A549 (cell line): ENCODE measurements around the gene PREPL. TPM values are rescaled to one million over a fixed set of nuclear protein-coding genes. Genes with fewer than 3 reads are reported as not detected.

Experiments used
- ATAC-seq, 2 experiments: fragments of 200-7000 bp in 1 of 2; fragments of >200 bp in 1 of 2; cut with Nextera tagmentation in 1 of 2; cut with Tn5 transposase in 1 of 2; 3 replicates each; pipeline versions ENCODE4 v1.8.0 to v1.9.1; 2018 to 2020; ENCODE audit warnings: mild to moderate bottlenecking in 1 of 2, moderate library complexity in 1 of 2
- CTCF ChIA-PET: fragments of 300-600 bp; sonication (Branson Sonifier 250); formaldehyde crosslinking; extraction: SDS; loops from one replicate; lab custom pipeline; 2021; ENCODE audit warnings: antibody characterized with exemption, inconsistent platforms; lab: Yijun Ruan, JAX
- POLR2A ChIA-PET: fragments of 350-600 bp; formaldehyde crosslinking; extraction: SDS; loops from one replicate; lab custom pipeline; 2021; ENCODE audit warnings: antibody characterized with exemption, inconsistent platforms; lab: Yijun Ruan, JAX
- DNase-seq, 2 experiments: peaks; one replicate each; pipeline versions ENCODE4 v3.0.0 to v3.0.0-alpha.2; 2011 to 2016; ENCODE audit warnings: low read depth in 1 of 2, low spot score in 1 of 2
- FAIRE-seq: peaks from 2 replicates; lab custom pipeline; 2011; peaks lifted over from hg19 to GRCh38; lab: Jason Lieb, UNC
- H3K27ac ChIP-seq, 2 experiments: fragments of >200 bp; sonication (Bioruptor Twin); formaldehyde crosslinking; 3 replicates each; pipeline ENCODE4 v1.5.1; 2016 to 2017
- H3K4me1 ChIP-seq: fragments of >200 bp; sonication (Bioruptor Twin); formaldehyde crosslinking; 3 replicates; pipeline ENCODE4 v1.6.1; 2016
- H3K4me2 ChIP-seq: fragments of >200 bp; sonication (Bioruptor Twin); formaldehyde crosslinking; 3 replicates; pipeline ENCODE4 v1.6.1; 2016
- H3K4me3 ChIP-seq: fragments of >200 bp; sonication (Bioruptor Twin); formaldehyde crosslinking; 3 replicates; pipeline ENCODE4 v1.5.1; 2016
- H3K9me3 ChIP-seq: fragments of >200 bp; sonication (Bioruptor Twin); formaldehyde crosslinking; 3 replicates; pipeline ENCODE4 v1.6.1; 2016
- CBX8 ChIP-seq: fragments of 200-600 bp; sonication (generic); IDR thresholded peaks from 2 replicates; pipeline ENCODE4 v1.6.1; 2016
- CEBPB ChIP-seq, 2 experiments: fragments of >200 bp in 1 of 2; sonication (Bioruptor Twin) in 1 of 2; formaldehyde crosslinking in 1 of 2; IDR thresholded peaks; 2 replicates each; pipeline ENCODE4 v1.6.1; 2012 to 2016
- FOSL2 ChIP-seq, 2 experiments: fragments of 450-650 bp in 1 of 2; fragments of >200 bp in 1 of 2; sonication (Bioruptor Twin) in 1 of 2; formaldehyde crosslinking; IDR thresholded peaks; 2 replicates each; pipeline versions ENCODE4 v1.5.0 to v1.6.1; 2016 to 2020; ENCODE audit warnings: mild to moderate bottlenecking in 1 of 2, moderate library complexity in 1 of 2
- GATA3 ChIP-seq: IDR thresholded peaks from 2 replicates; pipeline ENCODE4 v1.6.1; 2012; ENCODE audit warnings: borderline replicate concordance
- HDAC2 ChIP-seq: fragments of 200-600 bp; sonication (generic); IDR thresholded peaks from 2 replicates; pipeline ENCODE4 v1.6.1; 2016
- HOXB5 ChIP-seq: fragments of 250-450 bp; sonication (Bioruptor Pico); IDR thresholded peaks from 2 replicates; pipeline ENCODE4 v1.5.0; 2020; ENCODE audit warnings: mild to moderate bottlenecking, moderate library complexity
- JUNB ChIP-seq: fragments of >200 bp; sonication (Bioruptor Twin); formaldehyde crosslinking; IDR thresholded peaks from 2 replicates; pipeline ENCODE4 v1.6.1; 2016
- NFE2L2 ChIP-seq: fragments of 150-350 bp; conservative IDR thresholded peaks from 2 replicates; pipeline ENCODE4 v1.6.1; 2014; ENCODE audit warnings: low read length
- PHF8 ChIP-seq: fragments of 200-600 bp; sonication (generic); IDR thresholded peaks from 2 replicates; pipeline ENCODE4 v1.6.1; 2016; ENCODE audit warnings: low read depth, mild to moderate bottlenecking, antibody characterized with exemption, moderate library complexity, borderline replicate concordance
- POLR2AphosphoS2 ChIP-seq: conservative IDR thresholded peaks from 2 replicates; pipeline ENCODE4 v1.6.1; 2012; ENCODE audit warnings: low read length, improper control_type of control experiment, inconsistent platforms
- RAD21 ChIP-seq, 2 experiments: fragments of >200 bp in 1 of 2; sonication (Bioruptor Twin) in 1 of 2; formaldehyde crosslinking in 1 of 2; IDR thresholded peaks in 1 of 2; conservative IDR thresholded peaks in 1 of 2; 2 replicates in 1 of 2; 3 replicates in 1 of 2; pipeline ENCODE4 v1.6.1; 2012 to 2018; ENCODE audit warnings: inconsistent platforms in 1 of 2
- SMC3 ChIP-seq: fragments of >200 bp; sonication (Bioruptor Twin); formaldehyde crosslinking; IDR thresholded peaks from 3 replicates; pipeline ENCODE4 v1.6.1; 2018; ENCODE audit warnings: inconsistent platforms
- SREBF2 ChIP-seq: fragments of 450-650 bp; IDR thresholded peaks from 2 replicates; pipeline ENCODE4 v1.6.1; 2014; ENCODE audit warnings: mild to moderate bottlenecking, moderate library complexity
- TP53 ChIP-seq: fragments of 250-450 bp; sonication (Bioruptor Pico); IDR thresholded peaks from 2 replicates; pipeline ENCODE4 v1.5.0; 2021; ENCODE audit warnings: mild to moderate bottlenecking, moderate library complexity
- ZFP36 ChIP-seq: fragments of 450-650 bp; IDR thresholded peaks from 2 replicates; pipeline ENCODE4 v1.6.1; 2014; ENCODE audit warnings: borderline replicate concordance; ENCODE audit not compliant: partially characterized antibody
- WGBS: methylation state at CpG from one replicate; pipeline ENCODE4 v1.1.6; 2017; ENCODE audit errors: missing lambda C conversion rate; 5-methylcytosine and 5-hydroxymethylcytosine counted together
- polyA plus RNA-seq, 4 experiments: library from polyadenylated mRNA; depleted of rRNA in 3 of 4; stranded (reverse); fragments of >200 nt; fragmentation: RNase III in 1 of 4; extraction: RNeasy Plus Mini Kit Qiagen cat#74134 plus additional on column Dnase treatment in 1 of 4; gene quantifications; 2 replicates in 3 of 4; 3 replicates in 1 of 4; pipeline ENCODE4 v1.2.3, GENCODE V29; 2011 to 2017
- TF ChIP-seq, protein P1 (sequence below): IDR thresholded peaks from 2 replicates; pipeline ENCODE4 v1.6.1; 2012; ENCODE audit warnings: low read depth, borderline replicate concordance
- TF ChIP-seq, protein P2 (sequence below): fragments of 450-650 bp; IDR thresholded peaks from 2 replicates; pipeline ENCODE4 v1.6.1; 2014; ENCODE audit warnings: antibody characterized with exemption

Gene PREPL
- polyA plus RNA-seq, 2 of the 4 experiments (the other 2 are of a cell fraction) = 28.7 to 92.7 TPM

DNA sequence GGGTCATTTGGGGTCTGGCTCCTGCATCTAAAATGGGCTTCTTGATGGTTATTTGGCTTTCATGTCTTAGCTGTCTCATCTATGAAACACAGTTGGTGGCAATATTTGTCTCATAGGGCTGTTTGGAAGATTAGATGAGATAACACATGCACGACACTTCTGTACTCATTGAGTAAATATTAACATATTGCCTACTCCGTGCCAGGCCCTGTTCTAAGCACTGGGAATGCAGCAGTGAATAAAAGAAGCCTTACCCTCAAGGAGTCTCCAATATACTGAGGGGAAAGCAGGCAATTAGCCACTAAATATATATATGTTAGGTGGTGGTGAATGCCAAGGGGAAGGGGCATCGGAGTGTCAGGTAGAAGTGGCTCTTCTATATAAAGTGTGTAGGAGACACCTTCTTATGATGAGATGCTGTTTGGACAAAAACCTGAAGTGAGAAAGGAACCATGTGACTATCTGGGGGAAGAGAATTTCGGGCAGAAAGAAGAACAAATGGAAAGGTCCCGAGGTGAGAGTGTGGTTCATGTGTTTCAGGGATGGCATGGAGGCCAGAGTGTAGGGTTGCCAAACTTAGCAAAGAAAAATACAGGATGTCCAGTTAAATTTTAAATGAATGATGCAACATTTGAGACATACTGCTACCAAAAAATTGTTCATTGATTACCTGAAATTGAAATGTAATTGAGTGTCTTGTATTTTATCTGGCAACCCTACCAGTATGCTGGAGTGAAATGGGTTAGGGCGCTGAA, 74.2 kb downstream of the PREPL start (continued):
- TF ChIP-seq ZFP36 (no peak), SREBF2 (no peak), HOXB5 (CRISPR knock-in tag) (no peak), JUNB (peak; percentile 66), RAD21 (conservative IDR thresholded peaks at IDR 0.05 in 1 of 2, IDR thresholded peaks at IDR 0.05 in 1 of 2) (peak in 1 of 2 experiments; percentile 18; a peak in 2 of 5 replicates), CBX8 (no peak), FOSL2 (IDR thresholded peaks at IDR 0.05) (no peak), FOSL2 (CRISPR knock-in tag; IDR thresholded peaks at IDR 0.05) (no peak; the same call in 1 of the 2 replicates), GATA3 (peak; percentile 99), POLR2AphosphoS2 (no peak)

DNA sequence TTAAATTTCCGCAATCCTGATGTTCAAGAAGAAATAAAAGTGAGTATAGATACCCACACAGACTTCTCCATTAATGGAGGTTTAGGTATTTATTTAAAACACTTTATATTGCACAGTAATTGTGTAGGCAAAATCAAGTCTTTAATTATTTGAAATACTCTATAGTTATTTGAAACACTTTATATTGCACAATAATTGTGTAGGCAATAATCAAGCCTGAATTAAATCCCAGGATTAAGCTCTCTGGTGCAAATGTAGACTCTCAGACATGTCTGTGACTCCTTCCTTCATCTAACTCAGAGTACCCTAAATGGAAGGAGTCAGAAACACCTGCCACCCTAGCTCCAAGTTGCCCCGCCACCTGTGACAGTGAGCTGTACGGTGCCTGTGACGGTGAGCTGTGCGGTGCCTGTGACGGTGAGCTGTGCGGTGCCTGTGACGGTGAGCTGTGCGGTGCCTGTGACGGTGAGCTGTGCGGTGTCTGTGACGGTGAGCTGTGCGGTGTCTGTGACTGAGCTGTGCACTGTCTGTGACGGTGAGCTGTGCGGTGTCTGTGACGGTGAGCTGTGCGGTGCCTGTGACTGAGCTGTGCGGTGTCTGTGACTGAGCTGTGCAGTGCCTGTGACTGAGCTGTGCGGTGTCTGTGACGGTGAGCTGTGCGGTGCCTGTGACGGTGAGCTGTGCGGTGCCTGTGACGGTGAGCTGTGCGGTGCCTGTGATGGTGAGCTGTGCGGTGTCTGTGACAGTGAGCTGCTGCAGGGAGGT, 75.0 kb downstream of the PREPL start:
- Histone ChIP-seq H3K27ac (peak overlapping the region; percentile 92 to 96), H3K4me3 (peak overlapping the region; percentile 7; the same call in 1 of the 3 replicates), H3K9me3 (no peaks in the 10 kb centered on the region), H3K4me1 (peaks cover 67% of the 10 kb centered on the region), H3K4me2 (peak overlapping the region; percentile 83)
- 51% methylated on average over 25 of the region's 26 CpGs for WGBS
- ATAC-seq (no peak), DNase-seq (no peak), FAIRE-seq (peak; percentile 28)
- TF ChIP-seq CEBPB (IDR thresholded peaks at IDR 0.05) (peak in 1 of 2 experiments; percentile 64; a peak in 1 of 4 replicates), RAD21 (conservative IDR thresholded peaks at IDR 0.05 in 1 of 2, IDR thresholded peaks at IDR 0.05 in 1 of 2) (no peak), TP53 (CRISPR knock-in tag) (no peak)
- TF ChIP-seq, protein P1, sequence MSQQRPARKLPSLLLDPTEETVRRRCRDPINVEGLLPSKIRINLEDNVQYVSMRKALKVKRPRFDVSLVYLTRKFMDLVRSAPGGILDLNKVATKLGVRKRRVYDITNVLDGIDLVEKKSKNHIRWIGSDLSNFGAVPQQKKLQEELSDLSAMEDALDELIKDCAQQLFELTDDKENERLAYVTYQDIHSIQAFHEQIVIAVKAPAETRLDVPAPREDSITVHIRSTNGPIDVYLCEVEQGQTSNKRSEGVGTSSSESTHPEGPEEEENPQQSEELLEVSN = no peak
- ChIA-PET CTCF (interaction anchor here (0.8 to 15.7 kb wide), 2 partner anchors 9 to 43 kb away, joined by 3 to 548 read pairs; no protein-coding TSS in a partner anchor), POLR2A (interaction anchor here (1.5 kb wide), 1 partner anchor 118 kb away, joined by 4 read pairs; no protein-coding TSS in a partner anchor)

DNA sequence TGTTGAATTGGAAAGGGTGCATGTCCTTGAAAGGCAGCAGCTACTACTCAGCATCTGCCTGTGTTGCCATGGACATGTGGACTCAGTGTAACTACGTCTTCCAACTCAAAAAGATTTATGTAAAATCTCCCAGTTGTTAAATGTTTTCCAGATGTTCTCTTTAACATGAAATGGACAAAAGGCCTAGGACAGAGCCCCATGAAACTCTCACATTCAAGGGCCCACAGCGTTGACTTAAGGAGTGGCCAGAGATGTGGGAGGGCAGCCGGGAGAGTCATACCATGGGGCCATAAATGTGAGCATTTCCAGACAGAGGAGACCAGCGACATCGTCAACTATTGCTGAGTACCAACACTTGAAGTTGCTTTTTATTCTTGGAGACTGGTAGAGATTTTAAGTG, 76.1 kb downstream of the PREPL start:
- CTCF ChIA-PET = interaction anchor here (15.7 kb wide), 1 partner anchor 42 kb away, joined by 548 read pairs; no protein-coding TSS in a partner anchor
- H3K27ac ChIP-seq = peak overlapping the region; percentile 92 to 96; a peak in 5 of 6 replicates
- H3K4me3 ChIP-seq = no peak overlapping the region
- no peak overlapping the region for H3K4me2 ChIP-seq
- no peak for ATAC-seq
- 75% methylated on average over 5 of the region's 5 CpGs for WGBS
- peaks cover 58% of the 10 kb centered on the region for H3K4me1 ChIP-seq
- POLR2A ChIA-PET = no interaction called here
- DNase-seq = no peak
- FAIRE-seq = no peak
- H3K9me3 ChIP-seq = no peaks in the 10 kb centered on the region
- TF ChIP-seq NFE2L2 (no peak), SMC3 (no peak), GATA3 (no peak)

DNA sequence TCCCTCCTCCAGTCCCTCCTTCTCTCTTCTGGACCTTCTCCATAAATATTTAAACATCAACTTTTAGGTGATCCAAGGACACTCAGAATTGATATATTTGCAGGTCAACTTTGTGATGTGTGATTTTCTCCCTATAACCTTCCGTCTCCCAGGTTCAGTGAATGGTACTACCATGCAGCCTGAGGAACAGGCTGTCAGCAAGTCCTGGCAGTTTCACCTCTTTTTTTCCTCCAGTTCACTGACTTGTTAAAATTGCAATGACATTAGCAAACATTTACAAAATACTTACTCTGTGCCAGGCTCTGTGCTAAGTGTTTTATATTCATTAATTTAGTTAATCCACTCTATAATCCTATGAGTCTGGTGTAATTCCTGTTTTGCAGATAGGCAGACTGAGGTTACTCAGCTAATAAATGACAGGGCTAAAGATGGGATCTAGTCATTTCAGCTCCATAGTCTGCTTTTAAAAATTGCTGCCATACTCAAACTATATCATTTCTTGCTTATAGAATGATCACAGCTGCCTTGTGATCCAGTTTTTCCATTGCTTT, 78.1 kb downstream of the PREPL start:
- ATAC-seq = no peak
- POLR2A ChIA-PET = no interaction called here
- WGBS = 88% methylated on average over 1 of the region's 1 CpG
- no peak for DNase-seq
- H3K4me2 ChIP-seq = no peak overlapping the region
- CTCF ChIA-PET = interaction anchor here (1.0 to 15.7 kb wide), 3 partner anchors 9 to 40 kb away, joined by 3 to 548 read pairs (median 12); no protein-coding TSS in a partner anchor
- TF ChIP-seq, protein P2, sequence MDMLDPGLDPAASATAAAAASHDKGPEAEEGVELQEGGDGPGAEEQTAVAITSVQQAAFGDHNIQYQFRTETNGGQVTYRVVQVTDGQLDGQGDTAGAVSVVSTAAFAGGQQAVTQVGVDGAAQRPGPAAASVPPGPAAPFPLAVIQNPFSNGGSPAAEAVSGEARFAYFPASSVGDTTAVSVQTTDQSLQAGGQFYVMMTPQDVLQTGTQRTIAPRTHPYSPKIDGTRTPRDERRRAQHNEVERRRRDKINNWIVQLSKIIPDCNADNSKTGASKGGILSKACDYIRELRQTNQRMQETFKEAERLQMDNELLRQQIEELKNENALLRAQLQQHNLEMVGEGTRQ = no peak
- TF ChIP-seq HDAC2 = peak; percentile 78; the same call in 1 of the 2 replicates
- TF ChIP-seq PHF8 = no peak
- TF ChIP-seq, all 56 proteins: peak for 1
- Histone ChIP-seq H3K4me3 (no peak overlapping the region), H3K4me1 (peaks cover 38% of the 10 kb centered on the region), H3K9me3 (no peaks in the 10 kb centered on the region), H3K27ac (peak overlapping the region; percentile 24 to 40; a peak in 4 of 6 replicates)
- no peak for FAIRE-seq
